SJSA1 (cell line): ENCODE measurements around the gene AGK. TPM values are rescaled to one million over a fixed set of nuclear protein-coding genes. Genes with fewer than 3 reads are reported as not detected.

Source experiments
- total RNA-seq: library from RNA; depleted of rRNA; stranded (reverse); fragments of >200 nt; shearing (Covaris generic); gene quantifications from 2 replicates; pipeline ENCODE4 v1.2.3, GENCODE V29; 2014; rRNA removed

Gene AGK
- total RNA-seq, 1 experiment from 2014 or later = 54.2 TPM

Other genes with a start within 250 kb of the AGK start
- gene DENND11, start 150.8 kb downstream of the AGK start, total RNA-seq = 8.3 and 8.5 TPM in 2 replicates
- not detected in 2 replicates for gene WEE2, start 156.9 kb downstream of the AGK start, total RNA-seq
- gene SSBP1, start 186.9 kb downstream of the AGK start, total RNA-seq = 213 and 284 TPM in 2 replicates
- 0.18 TPM in 1 of 2 replicates, not detected in the other for gene TAS2R3, start 212.7 kb downstream of the AGK start, total RNA-seq
- 0.05 and 0.22 TPM in 2 replicates for gene TAS2R4, start 225.3 kb downstream of the AGK start, total RNA-seq
- gene TAS2R5, start 238.8 kb downstream of the AGK start, total RNA-seq = not detected in 2 replicates